Astrocyte (in vitro differentiated cells and primary cell): ENCODE measurements around the gene LDLRAD4. TPM values are rescaled to one million over a fixed set of nuclear protein-coding genes. Genes with fewer than 3 reads are reported as not detected.

Experiments used
- DNase-seq: peaks from one replicate; pipeline ENCODE4 v3.0.0-alpha.2; 2010; ENCODE audit warnings: low read depth
- FAIRE-seq: peaks from 2 replicates; lab custom pipeline; 2011; peaks lifted over from hg19 to GRCh38; lab: Jason Lieb, UNC
- H2AFZ ChIP-seq: 2 replicates; pipeline ENCODE4 v1.6.0; 2012; ENCODE audit warnings: low read depth, low read length, inconsistent platforms
- H3K27ac ChIP-seq: 2 replicates; pipeline ENCODE4 v1.5.1; 2011; ENCODE audit warnings: low read depth, low read length, inconsistent platforms
- H3K27me3 ChIP-seq: 2 replicates; pipeline ENCODE4 v1.6.0; 2011; ENCODE audit warnings: low read length, inconsistent platforms; ENCODE audit not compliant: insufficient read depth
- H3K36me3 ChIP-seq: 2 replicates; pipeline ENCODE4 v1.5.1; 2011; ENCODE audit warnings: low read length, inconsistent platforms; ENCODE audit not compliant: insufficient read depth
- H3K4me1 ChIP-seq: 2 replicates; pipeline ENCODE4 v1.5.1; 2011; ENCODE audit warnings: low read length, inconsistent platforms; ENCODE audit not compliant: insufficient read depth
- H3K4me2 ChIP-seq: 2 replicates; pipeline ENCODE4 v1.6.0; 2012; ENCODE audit warnings: low read length, inconsistent platforms
- H3K4me3 ChIP-seq: 2 replicates; pipeline ENCODE4 v1.5.1; 2011; ENCODE audit warnings: low read depth, mild to moderate bottlenecking, low read length, inconsistent platforms; ENCODE audit not compliant: insufficient read depth
- H3K79me2 ChIP-seq: 2 replicates; pipeline ENCODE4 v1.6.0; 2012; ENCODE audit warnings: mild to moderate bottlenecking, low read length, inconsistent platforms; ENCODE audit not compliant: insufficient read depth
- H3K9ac ChIP-seq: 2 replicates; pipeline ENCODE4 v1.6.0; 2012; ENCODE audit warnings: mild to moderate bottlenecking, low read length, inconsistent platforms
- H3K9me3 ChIP-seq: 2 replicates; pipeline ENCODE4 v1.5.1; 2012; ENCODE audit warnings: low read depth, mild to moderate bottlenecking, low read length, inconsistent platforms; ENCODE audit not compliant: insufficient read depth
- H4K20me1 ChIP-seq: 2 replicates; pipeline ENCODE4 v1.6.0; 2012; ENCODE audit warnings: low read length, inconsistent platforms; ENCODE audit not compliant: insufficient read depth
- H3K27ac Mint-ChIP-seq: one replicate; pipeline ENCODE4 v1.8.0; 2021; ENCODE audit warnings: mild to moderate bottlenecking, mixed read lengths; ENCODE audit not compliant: unreplicated experiment
- H3K27me3 Mint-ChIP-seq: one replicate; pipeline ENCODE4 v1.8.0; 2021; ENCODE audit warnings: low read depth, mixed read lengths; ENCODE audit not compliant: unreplicated experiment
- H3K36me3 Mint-ChIP-seq: one replicate; pipeline ENCODE4 v1.8.0; 2021; ENCODE audit warnings: low read depth, mixed read lengths; ENCODE audit not compliant: unreplicated experiment
- H3K4me1 Mint-ChIP-seq: one replicate; pipeline ENCODE4 v1.8.0; 2021; ENCODE audit warnings: low read depth, mixed read lengths; ENCODE audit not compliant: unreplicated experiment
- H3K4me3 Mint-ChIP-seq: one replicate; pipeline ENCODE4 v1.8.0; 2021; ENCODE audit warnings: mild to moderate bottlenecking, moderate library complexity, mixed read lengths; ENCODE audit not compliant: unreplicated experiment
- H3K9me3 Mint-ChIP-seq: one replicate; pipeline ENCODE4 v1.8.0; 2021; ENCODE audit warnings: mild to moderate bottlenecking, mixed read lengths; ENCODE audit not compliant: unreplicated experiment
- CTCF ChIP-seq: IDR thresholded peaks from 2 replicates; pipeline ENCODE4 v1.5.1; 2011; ENCODE audit warnings: low read depth, mild to moderate bottlenecking, inconsistent platforms, low read length, moderate library complexity; ENCODE audit not compliant: insufficient read depth
- EZH2 ChIP-seq: IDR thresholded peaks from 2 replicates; pipeline ENCODE4 v1.6.1; 2012; ENCODE audit warnings: mild to moderate bottlenecking, low read length, inconsistent platforms; ENCODE audit not compliant: insufficient read depth
- total RNA-seq: library from RNA; stranded (reverse); gene quantifications from 2 replicates; pipeline ENCODE4 v1.2.1, GENCODE V29; 2021

LDLRAD4 gene
- total RNA-seq, 1 donor from 2014 or later = 26.0 TPM

GRCh38 chr18:13181765-13182164, 36.8 kb upstream of the LDLRAD4 start:
- no peaks in the 10 kb centered on the region for H3K4me1 ChIP-seq
- H3K4me2 ChIP-seq = no peak overlapping the region
- DNase-seq = no peak
- H3K9ac ChIP-seq = no peak overlapping the region
- H3K4me3 ChIP-seq = no peak overlapping the region
- Mint-ChIP-seq H3K4me1 (no peaks in the 10 kb centered on the region), H3K4me3 (no peak overlapping the region), H3K9me3 (peaks cover 2% of the 10 kb centered on the region), H3K36me3 (peaks cover 3% of the 10 kb centered on the region), H3K27ac (no peak overlapping the region), H3K27me3 (peaks cover 24% of the 10 kb centered on the region)
- H3K9me3 ChIP-seq = peaks cover 3% of the 10 kb centered on the region
- no peak overlapping the region for H3K27ac ChIP-seq
- no peak overlapping the region for H2AFZ ChIP-seq
- TF ChIP-seq CTCF (no peak), EZH2 (no peak)
- H4K20me1 ChIP-seq = no peaks in the 10 kb centered on the region
- no peaks in the 10 kb centered on the region for H3K36me3 ChIP-seq
- H3K79me2 ChIP-seq = no peaks in the 10 kb centered on the region
- peaks cover 17% of the 10 kb centered on the region for H3K27me3 ChIP-seq
- no peak for FAIRE-seq

GRCh38 chr18:13183359-13183758, 35.2 kb upstream of the LDLRAD4 start:
- Histone ChIP-seq H3K36me3 (no peaks in the 10 kb centered on the region), H3K4me2 (no peak overlapping the region), H3K79me2 (no peaks in the 10 kb centered on the region), H3K27ac (no peak overlapping the region), H3K4me1 (no peaks in the 10 kb centered on the region), H4K20me1 (no peaks in the 10 kb centered on the region), H3K27me3 (peaks cover 22% of the 10 kb centered on the region), H3K4me3 (no peak overlapping the region), H2AFZ (no peak overlapping the region), H3K9ac (no peak overlapping the region), H3K9me3 (peaks cover 3% of the 10 kb centered on the region)
- peaks cover 2% of the 10 kb centered on the region for H3K9me3 Mint-ChIP-seq
- TF ChIP-seq CTCF (no peak), EZH2 (no peak)
- no peaks in the 10 kb centered on the region for H3K4me1 Mint-ChIP-seq
- DNase-seq (no peak), FAIRE-seq (no peak)
- H3K4me3 Mint-ChIP-seq = no peak overlapping the region
- peaks cover 3% of the 10 kb centered on the region for H3K36me3 Mint-ChIP-seq
- peaks cover 26% of the 10 kb centered on the region for H3K27me3 Mint-ChIP-seq
- no peak overlapping the region for H3K27ac Mint-ChIP-seq

- FAIRE-seq (no peak), DNase-seq (no peak)
- no peak for TF ChIP-seq CTCF
- no peak for TF ChIP-seq EZH2
- peaks cover 2% of the 10 kb centered on the region for H3K9me3 Mint-ChIP-seq
- Histone ChIP-seq H4K20me1 (no peaks in the 10 kb centered on the region), H3K9ac (no peak overlapping the region), H3K4me1 (no peaks in the 10 kb centered on the region), H2AFZ (no peak overlapping the region), H3K9me3 (peaks cover 3% of the 10 kb centered on the region), H3K4me2 (no peak overlapping the region), H3K27me3 (peaks cover 22% of the 10 kb centered on the region), H3K36me3 (no peaks in the 10 kb centered on the region), H3K79me2 (no peaks in the 10 kb centered on the region), H3K4me3 (no peak overlapping the region), H3K27ac (no peak overlapping the region)
- peaks cover 26% of the 10 kb centered on the region for H3K27me3 Mint-ChIP-seq
- H3K4me1 Mint-ChIP-seq = no peaks in the 10 kb centered on the region
- no peak overlapping the region for H3K27ac Mint-ChIP-seq
- H3K4me3 Mint-ChIP-seq = no peak overlapping the region
- H3K36me3 Mint-ChIP-seq = peaks cover 3% of the 10 kb centered on the region
These were observed 34.8 kb upstream of the LDLRAD4 start for GRCh38 chr18:13183790-13184189.
